ENCODE results near the gene PFKL.

GRCh38 chr21:44313451-44313850, 13.6 kb downstream of the PFKL start:
- TF ChIP-seq POLR2A (IDR thresholded peaks at IDR 0.05; ENCODE audit: low read length): no peak
- no peak for TF ChIP-seq FOSL2 (IDR thresholded peaks at IDR 0.05)
- no peak for TF ChIP-seq FOSL2 (CRISPR knock-in tag; IDR thresholded peaks at IDR 0.05)
- TF ChIP-seq, protein P1, sequence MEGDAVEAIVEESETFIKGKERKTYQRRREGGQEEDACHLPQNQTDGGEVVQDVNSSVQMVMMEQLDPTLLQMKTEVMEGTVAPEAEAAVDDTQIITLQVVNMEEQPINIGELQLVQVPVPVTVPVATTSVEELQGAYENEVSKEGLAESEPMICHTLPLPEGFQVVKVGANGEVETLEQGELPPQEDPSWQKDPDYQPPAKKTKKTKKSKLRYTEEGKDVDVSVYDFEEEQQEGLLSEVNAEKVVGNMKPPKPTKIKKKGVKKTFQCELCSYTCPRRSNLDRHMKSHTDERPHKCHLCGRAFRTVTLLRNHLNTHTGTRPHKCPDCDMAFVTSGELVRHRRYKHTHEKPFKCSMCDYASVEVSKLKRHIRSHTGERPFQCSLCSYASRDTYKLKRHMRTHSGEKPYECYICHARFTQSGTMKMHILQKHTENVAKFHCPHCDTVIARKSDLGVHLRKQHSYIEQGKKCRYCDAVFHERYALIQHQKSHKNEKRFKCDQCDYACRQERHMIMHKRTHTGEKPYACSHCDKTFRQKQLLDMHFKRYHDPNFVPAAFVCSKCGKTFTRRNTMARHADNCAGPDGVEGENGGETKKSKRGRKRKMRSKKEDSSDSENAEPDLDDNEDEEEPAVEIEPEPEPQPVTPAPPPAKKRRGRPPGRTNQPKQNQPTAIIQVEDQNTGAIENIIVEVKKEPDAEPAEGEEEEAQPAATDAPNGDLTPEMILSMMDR (IDR thresholded peaks at IDR 0.05): no peak
- TF ChIP-seq USF2 (IDR thresholded peaks at IDR 0.05): no peak
- TF ChIP-seq NR3C1 (IDR thresholded peaks at IDR 0.05): no peak
- no peak for TF ChIP-seq CHD4 (IDR thresholded peaks at IDR 0.05; ENCODE audit: borderline replicate concordance)
- TF ChIP-seq, protein P2, sequence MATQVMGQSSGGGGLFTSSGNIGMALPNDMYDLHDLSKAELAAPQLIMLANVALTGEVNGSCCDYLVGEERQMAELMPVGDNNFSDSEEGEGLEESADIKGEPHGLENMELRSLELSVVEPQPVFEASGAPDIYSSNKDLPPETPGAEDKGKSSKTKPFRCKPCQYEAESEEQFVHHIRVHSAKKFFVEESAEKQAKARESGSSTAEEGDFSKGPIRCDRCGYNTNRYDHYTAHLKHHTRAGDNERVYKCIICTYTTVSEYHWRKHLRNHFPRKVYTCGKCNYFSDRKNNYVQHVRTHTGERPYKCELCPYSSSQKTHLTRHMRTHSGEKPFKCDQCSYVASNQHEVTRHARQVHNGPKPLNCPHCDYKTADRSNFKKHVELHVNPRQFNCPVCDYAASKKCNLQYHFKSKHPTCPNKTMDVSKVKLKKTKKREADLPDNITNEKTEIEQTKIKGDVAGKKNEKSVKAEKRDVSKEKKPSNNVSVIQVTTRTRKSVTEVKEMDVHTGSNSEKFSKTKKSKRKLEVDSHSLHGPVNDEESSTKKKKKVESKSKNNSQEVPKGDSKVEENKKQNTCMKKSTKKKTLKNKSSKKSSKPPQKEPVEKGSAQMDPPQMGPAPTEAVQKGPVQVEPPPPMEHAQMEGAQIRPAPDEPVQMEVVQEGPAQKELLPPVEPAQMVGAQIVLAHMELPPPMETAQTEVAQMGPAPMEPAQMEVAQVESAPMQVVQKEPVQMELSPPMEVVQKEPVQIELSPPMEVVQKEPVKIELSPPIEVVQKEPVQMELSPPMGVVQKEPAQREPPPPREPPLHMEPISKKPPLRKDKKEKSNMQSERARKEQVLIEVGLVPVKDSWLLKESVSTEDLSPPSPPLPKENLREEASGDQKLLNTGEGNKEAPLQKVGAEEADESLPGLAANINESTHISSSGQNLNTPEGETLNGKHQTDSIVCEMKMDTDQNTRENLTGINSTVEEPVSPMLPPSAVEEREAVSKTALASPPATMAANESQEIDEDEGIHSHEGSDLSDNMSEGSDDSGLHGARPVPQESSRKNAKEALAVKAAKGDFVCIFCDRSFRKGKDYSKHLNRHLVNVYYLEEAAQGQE (IDR thresholded peaks at IDR 0.05): no peak
- TF ChIP-seq SREBF2 (IDR thresholded peaks at IDR 0.05): no peak
- TF ChIP-seq HDAC2 (IDR thresholded peaks at IDR 0.05): no peak
- no peak for TF ChIP-seq BHLHE40 (IDR thresholded peaks at IDR 0.05; ENCODE audit: low read depth, low read length)
- no peak for TF ChIP-seq CHD2 (IDR thresholded peaks at IDR 0.05; ENCODE audit: low read length, partially characterized antibody)
- TF ChIP-seq EP300 (IDR thresholded peaks at IDR 0.05): no peak
- no peak for TF ChIP-seq MAX (IDR thresholded peaks at IDR 0.05)
